Mesothelial cell of epicardium (in vitro differentiated cells): ENCODE results near the gene KCNJ18. TPM values are rescaled to one million over a fixed set of nuclear protein-coding genes. Genes with fewer than 3 reads are reported as not detected.
"Not testable (repeated sequence)": the region's sequence is repeated elsewhere in the genome, so short reads cannot be mapped to it uniquely, and the experiment has no call there.

Experiments used
- DNase-seq, 2 experiments: peaks; one replicate each; pipeline ENCODE4 v3.0.0; 2021; ENCODE audit warnings: low spot score in 2 of 2; ENCODE audit not compliant: unreplicated experiment in 2 of 2
- H3K27ac Mint-ChIP-seq: 2 replicates; pipeline ENCODE4 v1.8.0; 2021; ENCODE audit warnings: mixed read lengths
- H3K27me3 Mint-ChIP-seq: 2 replicates; pipeline ENCODE4 v1.8.0; 2021; ENCODE audit warnings: low read depth, mixed read lengths
- H3K36me3 Mint-ChIP-seq: 2 replicates; pipeline ENCODE4 v1.8.0; 2021; ENCODE audit warnings: mixed read lengths
- H3K4me1 Mint-ChIP-seq: 2 replicates; pipeline ENCODE4 v1.8.0; 2021; ENCODE audit warnings: mixed read lengths
- H3K4me3 Mint-ChIP-seq: 2 replicates; pipeline ENCODE4 v1.8.0; 2021; ENCODE audit warnings: mild to moderate bottlenecking, moderate library complexity, mixed read lengths
- H3K9me3 Mint-ChIP-seq: 2 replicates; pipeline ENCODE4 v1.8.0; 2021; ENCODE audit warnings: mixed read lengths
- total RNA-seq: library from RNA; stranded (reverse); gene quantifications from 3 replicates; pipeline ENCODE4 v1.2.1, GENCODE V29; 2021

The KCNJ18 gene
- not detected in 3 replicates for total RNA-seq

DNA sequence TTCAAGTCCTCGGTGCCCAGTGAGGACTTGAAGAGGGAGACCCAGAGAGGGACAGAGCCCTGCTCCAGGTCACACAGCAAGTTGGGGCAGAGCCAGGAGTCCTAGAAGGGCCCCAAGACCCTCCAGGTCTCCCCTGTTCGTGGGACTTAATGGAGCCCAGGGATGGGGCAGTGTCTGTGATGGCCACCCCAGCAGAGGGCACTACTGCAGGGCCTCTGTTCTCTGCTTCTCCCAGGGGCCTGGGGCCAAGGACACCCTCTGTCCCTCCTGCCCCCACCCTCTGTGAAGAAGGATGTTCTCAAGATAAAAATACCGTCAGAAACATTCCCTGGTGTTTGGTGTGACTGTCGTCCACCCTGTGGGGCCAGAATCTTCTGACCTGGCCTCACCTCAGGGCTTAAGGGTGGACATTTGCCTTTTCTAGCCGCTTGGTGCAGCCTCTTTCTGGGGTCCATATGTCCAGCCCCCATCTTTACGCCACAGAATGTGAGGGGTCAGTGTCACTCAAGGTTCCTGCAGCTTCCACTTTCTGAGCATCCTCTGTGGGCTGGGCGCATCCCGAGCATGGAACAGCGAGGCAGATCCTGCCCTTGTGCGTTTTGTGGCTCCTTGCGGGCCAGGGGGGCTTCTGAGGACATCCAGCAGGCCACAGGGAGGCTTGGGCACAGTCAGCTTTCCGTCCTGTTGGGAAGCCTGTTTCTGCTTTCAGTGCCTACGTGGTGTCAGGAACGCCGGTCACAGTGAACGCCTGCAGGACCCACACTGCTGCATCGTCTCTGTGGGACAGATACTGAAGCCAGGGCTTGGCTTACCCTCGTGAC lies at the start of gene KCNJ18:
KCNJ18 (plus strand) TSS at position 641 of the 821 bp plus-strand sequence. CDS start 10,264 bp downstream, outside the sequence.
- H3K4me1 Mint-ChIP-seq, H3K27ac Mint-ChIP-seq, DNase-seq, H3K4me3 Mint-ChIP-seq, H3K27me3 Mint-ChIP-seq, H3K36me3 Mint-ChIP-seq: not testable (repeated sequence)
- H3K9me3 Mint-ChIP-seq = peaks cover 38% of the 10 kb centered on the region

DNA sequence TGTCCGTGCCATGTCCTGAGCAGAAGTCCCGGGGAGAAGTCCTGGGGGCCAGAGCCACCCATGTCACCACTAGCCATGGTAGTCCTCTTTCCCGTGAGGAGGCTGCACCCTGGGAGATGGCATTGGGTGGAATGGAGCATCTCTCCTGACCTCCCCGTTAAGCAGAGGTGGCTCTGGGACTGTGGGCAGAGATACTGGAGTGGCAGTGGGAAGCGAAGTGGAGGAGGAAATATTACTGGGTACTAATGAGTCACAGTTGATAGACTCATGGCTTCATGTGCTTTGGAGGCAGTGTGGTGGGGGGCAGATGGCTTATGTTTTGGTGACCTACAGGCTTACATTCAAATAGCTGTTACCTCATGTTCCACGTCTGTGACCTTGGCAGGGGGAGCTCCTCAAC lies 44.2 kb upstream of the KCNJ18 start:
- H3K9me3 Mint-ChIP-seq = peaks cover 57% of the 10 kb centered on the region
- DNase-seq, H3K4me3 Mint-ChIP-seq, H3K27ac Mint-ChIP-seq, H3K36me3 Mint-ChIP-seq, H3K4me1 Mint-ChIP-seq, H3K27me3 Mint-ChIP-seq: not testable (repeated sequence)

DNA sequence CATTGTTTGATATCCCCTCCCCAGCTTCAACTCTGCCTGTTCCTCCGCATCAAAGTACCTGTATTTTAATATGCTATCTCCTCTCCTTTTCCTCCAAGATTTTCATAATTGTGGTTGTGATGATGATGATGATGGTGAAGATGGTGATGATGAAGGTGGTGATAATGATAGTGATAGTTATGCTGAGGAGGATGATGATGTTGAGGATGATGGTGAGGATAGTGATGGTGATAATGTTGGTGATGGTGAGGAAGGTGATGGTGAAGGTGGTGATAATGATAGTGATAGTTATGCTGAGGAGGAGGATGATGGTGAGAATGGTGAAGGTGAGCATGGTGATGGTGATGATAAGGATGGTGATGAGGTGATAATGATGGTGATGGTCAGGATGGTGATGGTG lies 42.3 kb upstream of the KCNJ18 start:
- H3K36me3 Mint-ChIP-seq = not testable (repeated sequence)

DNA sequence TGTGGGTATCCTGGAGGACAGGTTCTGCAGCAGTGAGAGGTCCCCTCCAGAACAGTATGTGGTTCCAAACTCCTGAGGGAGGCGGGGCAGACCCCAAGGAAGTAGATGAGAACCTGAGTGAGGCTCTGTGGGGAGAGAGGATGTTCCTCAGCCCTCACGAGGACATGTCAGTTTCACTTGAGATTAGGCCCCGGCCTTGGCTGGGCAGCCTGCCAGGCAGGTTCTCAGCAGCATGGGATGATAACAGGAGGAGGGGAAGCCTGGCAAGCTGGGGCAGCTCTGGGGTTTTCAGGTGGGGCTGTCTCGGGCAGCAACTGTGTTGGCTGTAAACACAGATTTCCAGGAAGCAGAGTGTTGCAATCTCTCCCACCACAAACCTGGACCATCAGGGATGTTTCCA lies 40.3 kb upstream of the KCNJ18 start:
- H3K4me3 Mint-ChIP-seq, H3K4me1 Mint-ChIP-seq, H3K27me3 Mint-ChIP-seq, H3K36me3 Mint-ChIP-seq, DNase-seq, H3K27ac Mint-ChIP-seq: not testable (repeated sequence)
- peaks cover 47% of the 10 kb centered on the region for H3K9me3 Mint-ChIP-seq

More for the DNA sequence above, 42.3 kb upstream of the KCNJ18 start:
- not testable (repeated sequence) for H3K4me1 Mint-ChIP-seq, DNase-seq, H3K4me3 Mint-ChIP-seq, H3K27ac Mint-ChIP-seq, H3K27me3 Mint-ChIP-seq
- peaks cover 48% of the 10 kb centered on the region for H3K9me3 Mint-ChIP-seq

DNA sequence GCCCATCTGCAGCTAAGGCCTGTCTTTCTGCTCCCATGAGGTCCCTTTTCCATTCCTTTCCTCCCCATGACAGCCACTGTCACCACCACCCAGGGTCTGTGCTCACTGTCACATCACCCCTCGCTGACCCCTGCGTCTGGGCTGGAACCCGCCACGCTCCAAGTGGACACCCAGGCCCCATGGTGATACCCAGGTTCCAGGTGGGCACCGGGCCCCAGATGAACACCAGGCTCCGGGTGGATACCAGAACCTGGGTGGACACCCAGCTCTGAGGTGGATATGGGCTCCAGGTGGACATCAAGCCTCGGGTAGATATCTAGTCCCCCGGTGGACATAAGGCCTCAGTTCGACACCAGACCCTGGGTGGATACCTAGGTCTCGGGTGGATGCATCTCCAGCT lies 39.1 kb upstream of the KCNJ18 start:
- not testable (repeated sequence) for H3K36me3 Mint-ChIP-seq, H3K4me1 Mint-ChIP-seq, H3K4me3 Mint-ChIP-seq, H3K27ac Mint-ChIP-seq, DNase-seq, H3K27me3 Mint-ChIP-seq
- H3K9me3 Mint-ChIP-seq = peaks cover 41% of the 10 kb centered on the region

DNA sequence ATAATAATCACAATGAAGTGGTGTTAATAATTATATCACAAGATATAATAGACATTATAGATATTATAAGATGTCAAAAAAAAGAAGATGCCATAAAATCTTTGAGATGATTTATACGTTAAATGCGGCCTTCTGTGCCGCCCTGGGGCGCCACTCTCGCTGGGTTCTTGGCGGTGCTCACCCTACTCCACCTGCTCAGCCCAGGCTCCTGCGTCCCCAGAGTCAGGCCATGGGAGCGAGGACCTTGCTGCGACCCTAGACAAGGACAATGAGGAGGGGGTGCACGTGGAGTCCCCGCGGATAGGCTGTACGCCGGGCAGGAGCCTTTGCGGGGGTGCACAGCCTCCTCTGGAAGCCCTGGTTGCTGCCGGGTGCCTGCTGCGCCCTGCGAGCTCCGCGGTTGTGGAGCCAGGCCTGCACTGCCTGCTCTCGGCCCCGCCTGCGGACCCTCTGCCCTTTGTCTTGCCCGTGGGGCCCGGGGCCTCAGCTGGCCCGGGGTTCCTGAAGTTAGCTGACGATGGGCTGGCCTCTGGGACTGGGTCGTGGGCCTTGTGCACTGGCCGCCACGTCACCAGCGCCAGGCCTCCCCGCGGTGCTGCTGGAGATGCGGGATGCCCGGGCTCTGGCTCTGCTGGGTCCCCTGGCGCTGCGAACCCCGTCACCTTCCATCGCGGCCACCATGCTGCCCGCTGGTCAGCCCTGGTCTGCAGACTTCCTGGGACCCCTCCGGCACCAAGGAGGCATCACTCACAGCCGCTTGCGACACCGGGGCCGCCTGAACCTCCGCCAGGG lies 35.6 kb upstream of the KCNJ18 start:
- H3K36me3 Mint-ChIP-seq, DNase-seq, H3K4me1 Mint-ChIP-seq, H3K27me3 Mint-ChIP-seq, H3K27ac Mint-ChIP-seq, H3K4me3 Mint-ChIP-seq: not testable (repeated sequence)
- H3K9me3 Mint-ChIP-seq = peaks cover 32% of the 10 kb centered on the region

DNA sequence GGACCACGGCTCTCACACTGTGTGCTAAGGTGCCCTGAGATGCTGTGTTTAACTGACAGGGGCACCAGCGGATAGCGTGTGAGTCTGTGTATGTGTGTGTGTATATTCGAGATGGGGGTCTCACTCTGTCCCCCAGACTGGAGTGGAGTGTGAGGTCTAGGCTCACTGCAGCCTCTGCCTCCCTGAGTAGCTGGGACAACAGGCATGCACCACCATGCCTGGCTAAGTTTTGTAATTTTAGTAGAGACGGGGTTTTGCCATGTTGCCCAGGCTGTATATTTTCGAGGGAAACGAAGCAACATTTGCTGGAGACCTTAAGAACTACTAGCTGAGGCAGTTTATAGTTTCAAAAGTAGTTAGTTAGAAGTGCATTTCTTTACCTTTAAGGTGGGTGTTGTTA lies 32.7 kb upstream of the KCNJ18 start:
- H3K4me3 Mint-ChIP-seq, H3K4me1 Mint-ChIP-seq, H3K27me3 Mint-ChIP-seq, H3K36me3 Mint-ChIP-seq, DNase-seq, H3K27ac Mint-ChIP-seq: not testable (repeated sequence)
- peaks cover 44% of the 10 kb centered on the region for H3K9me3 Mint-ChIP-seq

DNA sequence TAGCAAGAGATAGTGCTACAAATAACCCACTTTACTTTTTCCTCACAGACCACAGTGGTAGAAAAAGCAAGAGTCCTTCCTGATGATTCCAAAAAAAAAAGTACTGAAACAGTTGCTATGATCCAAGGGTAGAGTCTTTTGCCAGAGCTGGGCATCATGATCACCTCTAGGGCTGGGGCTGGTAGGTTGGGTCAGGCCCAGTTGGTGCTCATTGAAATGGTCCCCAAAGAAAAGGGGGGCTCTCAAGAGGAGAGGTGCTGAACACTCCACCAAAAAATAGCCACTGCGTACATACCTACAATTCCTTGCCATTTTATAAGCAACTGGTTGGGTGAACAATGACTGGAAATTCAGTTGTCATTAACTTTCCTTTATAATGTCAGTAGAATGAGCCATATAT lies 30.9 kb upstream of the KCNJ18 start:
- not testable (repeated sequence) for H3K36me3 Mint-ChIP-seq, DNase-seq, H3K27me3 Mint-ChIP-seq, H3K27ac Mint-ChIP-seq, H3K4me1 Mint-ChIP-seq, H3K4me3 Mint-ChIP-seq
- peaks cover 51% of the 10 kb centered on the region for H3K9me3 Mint-ChIP-seq

DNA sequence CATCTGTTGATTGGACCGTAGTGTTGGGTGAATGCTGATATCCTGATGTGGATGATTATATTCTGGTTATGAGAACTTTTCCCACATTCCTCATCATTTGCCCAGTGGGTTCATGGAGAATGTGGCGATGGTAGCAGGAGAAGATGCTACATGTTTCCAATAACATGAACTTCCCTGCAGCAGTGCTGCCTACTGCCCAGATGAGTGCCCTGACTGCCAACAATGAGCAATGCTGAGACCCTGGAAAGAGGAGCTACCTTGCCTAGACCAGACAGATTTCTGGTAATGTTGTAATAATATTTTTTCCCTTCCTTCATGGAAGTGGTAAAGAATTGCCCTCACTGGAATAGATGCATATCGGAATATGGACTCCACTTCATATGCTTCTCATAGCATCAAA lies 29.2 kb upstream of the KCNJ18 start:
- not testable (repeated sequence) for H3K36me3 Mint-ChIP-seq, H3K27me3 Mint-ChIP-seq, H3K27ac Mint-ChIP-seq, H3K4me1 Mint-ChIP-seq, DNase-seq, H3K4me3 Mint-ChIP-seq
- peaks cover 62% of the 10 kb centered on the region for H3K9me3 Mint-ChIP-seq

DNA sequence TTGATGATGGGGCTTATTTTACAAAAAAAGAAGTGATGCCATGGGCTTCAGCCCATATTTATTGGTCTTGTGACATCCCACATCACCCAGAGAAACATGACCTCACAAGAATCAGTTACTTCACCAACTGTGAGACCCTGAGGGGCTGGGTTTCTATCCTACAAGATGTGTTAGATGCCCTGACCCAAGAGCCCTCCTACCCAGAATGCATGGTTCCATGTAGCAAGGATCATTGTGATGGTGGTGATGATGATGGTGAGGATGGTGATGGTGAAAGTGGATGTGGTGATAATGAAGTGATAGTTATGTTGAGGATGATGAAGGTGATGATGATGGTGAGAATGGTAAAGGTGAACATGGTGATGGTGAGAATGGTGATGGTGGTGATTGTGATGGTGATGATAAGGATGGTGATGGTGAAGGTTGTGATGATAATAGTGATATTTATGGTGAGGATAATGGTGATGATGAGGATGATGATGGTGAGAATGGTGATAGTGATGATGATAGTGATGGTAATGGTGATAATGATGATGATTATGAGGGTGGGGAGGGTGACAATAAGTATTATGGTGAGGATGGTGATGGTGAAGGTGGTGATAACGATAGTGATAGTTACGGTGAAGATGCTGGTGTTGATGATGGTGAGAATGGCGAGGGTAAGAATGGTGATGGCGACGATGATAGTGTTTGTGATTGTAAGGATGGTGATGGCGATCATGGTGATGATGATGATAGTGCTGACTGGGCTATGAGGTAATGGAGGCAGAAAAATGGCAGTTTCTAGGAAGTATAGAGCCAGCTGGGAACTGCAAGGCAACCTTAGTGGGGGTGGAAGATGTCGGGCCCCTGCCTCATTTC lies 28.5 kb upstream of the KCNJ18 start:
- H3K4me1 Mint-ChIP-seq, H3K27me3 Mint-ChIP-seq, H3K27ac Mint-ChIP-seq, H3K4me3 Mint-ChIP-seq, H3K36me3 Mint-ChIP-seq, DNase-seq: not testable (repeated sequence)
- peaks cover 56% of the 10 kb centered on the region for H3K9me3 Mint-ChIP-seq

DNA sequence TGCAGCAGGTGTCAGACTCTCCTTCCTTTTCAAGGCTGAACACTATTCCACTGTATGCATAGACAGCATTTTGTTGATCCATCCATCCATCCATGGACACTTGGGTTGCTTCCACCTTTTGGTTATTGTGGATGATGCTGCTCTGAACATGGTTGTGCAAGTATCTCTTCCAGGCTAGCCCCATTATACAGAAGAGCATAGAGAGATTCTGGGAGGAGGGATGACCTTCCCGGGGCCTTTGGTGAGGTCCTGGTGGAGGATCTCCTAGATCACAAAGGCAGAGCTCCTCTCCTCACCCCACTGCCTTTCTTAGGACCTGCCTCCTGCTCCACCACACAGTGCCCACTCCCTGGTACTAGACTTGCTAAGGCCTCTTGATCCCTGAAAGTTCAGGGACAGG lies 27.2 kb upstream of the KCNJ18 start:
- H3K9me3 Mint-ChIP-seq = peaks cover 56% of the 10 kb centered on the region
- not testable (repeated sequence) for H3K27ac Mint-ChIP-seq, H3K36me3 Mint-ChIP-seq, DNase-seq, H3K4me1 Mint-ChIP-seq, H3K4me3 Mint-ChIP-seq, H3K27me3 Mint-ChIP-seq

DNA sequence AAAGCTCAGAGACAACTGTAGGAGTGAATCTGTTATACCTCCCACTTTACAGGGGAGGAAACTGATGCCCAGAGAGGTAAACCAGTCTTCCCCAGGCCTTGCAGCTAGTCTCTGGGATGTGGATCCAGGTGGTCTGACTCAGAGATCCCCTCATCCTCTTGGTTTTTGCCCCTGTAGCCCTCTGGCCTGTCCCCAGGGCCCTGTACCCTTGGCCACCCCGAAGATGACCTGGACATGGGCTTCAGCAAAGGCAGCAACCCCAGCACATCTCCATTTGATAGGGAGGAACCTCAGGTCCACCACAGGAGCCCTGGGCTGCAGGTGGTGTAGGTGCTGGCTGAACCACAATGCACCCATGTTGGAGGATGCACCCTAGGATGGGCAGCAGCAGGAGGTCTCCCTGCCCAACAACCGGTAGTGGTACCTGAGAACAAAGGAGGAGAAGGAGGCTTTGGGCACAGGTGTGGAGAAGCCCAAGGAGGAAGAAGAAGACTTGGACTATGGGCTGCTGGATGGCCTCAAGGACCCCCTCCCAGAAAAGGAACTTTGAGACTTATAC lies 26.3 kb upstream of the KCNJ18 start:
- DNase-seq, H3K4me3 Mint-ChIP-seq, H3K36me3 Mint-ChIP-seq, H3K27me3 Mint-ChIP-seq, H3K4me1 Mint-ChIP-seq, H3K27ac Mint-ChIP-seq: not testable (repeated sequence)
- peaks cover 61% of the 10 kb centered on the region for H3K9me3 Mint-ChIP-seq

DNA sequence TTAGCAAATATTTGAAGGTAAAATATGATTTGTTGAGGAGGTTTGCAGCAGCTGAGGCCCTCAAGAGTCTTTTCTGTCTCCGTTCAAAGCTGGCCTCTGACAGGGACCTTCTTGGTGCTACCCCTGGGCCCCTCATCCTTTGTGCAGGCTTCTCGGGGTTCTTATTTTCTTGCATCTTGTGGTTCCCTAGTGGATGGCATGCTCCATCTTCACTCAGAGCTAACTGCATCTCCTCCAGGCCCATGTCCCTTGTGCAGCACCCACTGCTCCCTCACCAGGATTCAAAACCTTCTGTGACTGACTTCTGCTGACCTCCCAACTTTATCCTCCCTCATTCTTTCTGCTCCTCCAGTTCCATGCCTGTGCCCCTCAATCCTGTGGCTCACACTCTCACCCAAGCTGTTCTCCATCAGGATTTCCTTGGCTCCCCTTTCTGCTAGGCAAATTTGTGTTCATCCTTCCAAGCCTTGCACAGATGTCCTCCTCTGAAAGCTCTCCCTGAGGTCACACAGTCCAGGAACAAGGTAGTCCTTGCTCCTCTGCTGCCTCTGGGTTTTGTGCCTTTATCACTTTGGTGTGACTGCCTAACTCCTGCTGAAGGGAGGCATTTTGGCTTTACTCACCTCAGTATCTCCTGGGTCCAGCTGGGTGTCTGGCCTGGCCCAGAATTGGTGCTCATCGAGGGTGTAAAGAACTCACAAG lies 25.5 kb upstream of the KCNJ18 start:
- peaks cover 66% of the 10 kb centered on the region for H3K9me3 Mint-ChIP-seq
- H3K4me1 Mint-ChIP-seq = not testable (repeated sequence)

More for the DNA sequence above, 25.5 kb upstream of the KCNJ18 start:
- H3K27ac Mint-ChIP-seq, H3K27me3 Mint-ChIP-seq, H3K4me3 Mint-ChIP-seq, H3K36me3 Mint-ChIP-seq: not testable (repeated sequence)
- peak in 1 of 2 experiments; percentile 34 for DNase-seq
